Epithelial cell of esophagus (primary cell): ENCODE results near the gene ITIH1.

ENCODE experiments used
- DNase-seq: peaks from one replicate; pipeline ENCODE4 v3.0.0; 2010; ENCODE audit warnings: low read depth
- H3K4me3 ChIP-seq: 2 replicates; pipeline ENCODE4 v1.5.1; 2011; ENCODE audit warnings: mild to moderate bottlenecking, low read length, control low read depth
- TF ChIP-seq, protein P1 (sequence below): IDR thresholded peaks from 2 replicates; pipeline ENCODE4 v1.5.1; 2011; ENCODE audit warnings: low read depth, mild to moderate bottlenecking, low read length, control low read depth, inconsistent platforms; ENCODE audit not compliant: insufficient read depth; ENCODE audit errors: missing control alignments

The ITIH1 gene

DNA sequence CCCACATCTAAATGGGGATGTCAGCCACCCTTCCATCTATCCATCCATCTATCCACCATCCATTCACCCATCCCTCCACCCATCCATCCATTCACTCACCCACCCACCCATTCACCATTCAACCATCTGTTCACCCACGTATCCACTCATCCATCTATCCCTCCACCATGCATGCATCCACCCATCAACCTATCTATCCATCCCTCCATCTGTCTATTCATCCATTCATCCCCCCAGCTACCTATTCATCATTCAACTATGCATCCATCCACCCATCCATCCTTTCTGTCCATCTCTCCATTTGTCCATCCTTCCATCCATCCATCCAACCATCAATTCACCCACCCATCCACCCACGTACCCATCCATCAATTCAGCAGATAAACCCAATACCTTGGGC, 31.8 kb downstream of the ITIH1 start:
- DNase-seq = no peak
- TF ChIP-seq, protein P1, sequence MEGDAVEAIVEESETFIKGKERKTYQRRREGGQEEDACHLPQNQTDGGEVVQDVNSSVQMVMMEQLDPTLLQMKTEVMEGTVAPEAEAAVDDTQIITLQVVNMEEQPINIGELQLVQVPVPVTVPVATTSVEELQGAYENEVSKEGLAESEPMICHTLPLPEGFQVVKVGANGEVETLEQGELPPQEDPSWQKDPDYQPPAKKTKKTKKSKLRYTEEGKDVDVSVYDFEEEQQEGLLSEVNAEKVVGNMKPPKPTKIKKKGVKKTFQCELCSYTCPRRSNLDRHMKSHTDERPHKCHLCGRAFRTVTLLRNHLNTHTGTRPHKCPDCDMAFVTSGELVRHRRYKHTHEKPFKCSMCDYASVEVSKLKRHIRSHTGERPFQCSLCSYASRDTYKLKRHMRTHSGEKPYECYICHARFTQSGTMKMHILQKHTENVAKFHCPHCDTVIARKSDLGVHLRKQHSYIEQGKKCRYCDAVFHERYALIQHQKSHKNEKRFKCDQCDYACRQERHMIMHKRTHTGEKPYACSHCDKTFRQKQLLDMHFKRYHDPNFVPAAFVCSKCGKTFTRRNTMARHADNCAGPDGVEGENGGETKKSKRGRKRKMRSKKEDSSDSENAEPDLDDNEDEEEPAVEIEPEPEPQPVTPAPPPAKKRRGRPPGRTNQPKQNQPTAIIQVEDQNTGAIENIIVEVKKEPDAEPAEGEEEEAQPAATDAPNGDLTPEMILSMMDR = no peak
- H3K4me3 ChIP-seq = no peak overlapping the region

DNA sequence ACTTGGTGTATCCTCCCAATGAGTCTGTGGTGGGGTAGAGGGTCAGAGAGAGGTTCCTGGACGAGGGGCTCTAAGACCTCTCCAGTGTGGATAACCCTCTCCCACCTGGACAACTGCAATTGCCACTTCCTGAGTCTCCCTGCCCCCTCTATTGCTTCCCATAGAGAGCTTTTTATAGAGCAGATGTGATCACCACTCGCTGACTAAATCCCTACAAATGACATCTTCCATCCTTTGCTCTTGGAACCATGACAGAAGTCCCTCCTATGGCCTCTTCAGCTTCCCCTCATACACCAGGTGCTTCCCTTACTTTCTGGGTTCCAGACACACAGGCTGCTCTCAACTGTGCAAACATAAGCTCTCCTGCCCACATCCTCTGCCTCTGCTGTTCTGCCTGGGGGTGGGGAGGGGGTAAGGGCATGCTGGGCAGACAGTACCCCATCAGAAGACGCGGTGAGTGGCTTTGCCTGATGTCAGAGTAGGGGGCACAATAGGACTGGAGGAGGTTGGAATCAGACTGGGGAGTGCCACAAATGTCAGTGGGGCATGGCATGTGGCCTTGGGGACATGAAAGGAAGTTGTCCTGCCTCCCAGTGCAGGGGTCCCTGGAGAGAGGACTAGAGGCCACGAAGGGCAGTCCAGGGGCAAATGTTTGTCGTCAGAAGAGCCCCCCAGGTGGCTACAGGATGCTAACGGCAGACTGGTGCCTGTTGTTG, 32.4 kb downstream of the ITIH1 start:
- TF ChIP-seq, protein P1 = no peak

DNA sequence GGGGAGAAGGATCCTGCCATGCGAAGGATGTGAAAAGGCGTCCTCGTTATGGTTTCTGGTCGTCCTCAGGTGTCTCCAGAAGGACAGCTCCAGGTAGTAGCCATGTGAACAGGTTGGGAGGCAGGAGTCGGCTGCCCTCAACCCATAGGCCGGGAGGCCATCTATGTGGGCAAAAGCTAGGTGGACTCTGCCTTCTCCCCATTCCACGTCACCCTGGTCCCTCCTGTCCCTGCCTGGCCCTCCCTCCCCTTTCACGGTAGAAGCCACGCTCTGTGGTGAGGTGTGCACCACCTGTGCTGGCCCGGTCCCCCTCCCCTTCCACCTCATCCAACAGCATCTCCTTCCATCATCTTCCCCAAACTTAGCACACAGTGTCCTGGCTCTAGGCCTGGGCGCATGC, 33.5 kb downstream of the ITIH1 start:
- TF ChIP-seq, protein P1 = no peak
- no peak for DNase-seq
- no peak overlapping the region for H3K4me3 ChIP-seq

More for the DNA sequence above, 32.4 kb downstream of the ITIH1 start:
- H3K4me3 ChIP-seq = no peak overlapping the region
- no peak for DNase-seq

DNA sequence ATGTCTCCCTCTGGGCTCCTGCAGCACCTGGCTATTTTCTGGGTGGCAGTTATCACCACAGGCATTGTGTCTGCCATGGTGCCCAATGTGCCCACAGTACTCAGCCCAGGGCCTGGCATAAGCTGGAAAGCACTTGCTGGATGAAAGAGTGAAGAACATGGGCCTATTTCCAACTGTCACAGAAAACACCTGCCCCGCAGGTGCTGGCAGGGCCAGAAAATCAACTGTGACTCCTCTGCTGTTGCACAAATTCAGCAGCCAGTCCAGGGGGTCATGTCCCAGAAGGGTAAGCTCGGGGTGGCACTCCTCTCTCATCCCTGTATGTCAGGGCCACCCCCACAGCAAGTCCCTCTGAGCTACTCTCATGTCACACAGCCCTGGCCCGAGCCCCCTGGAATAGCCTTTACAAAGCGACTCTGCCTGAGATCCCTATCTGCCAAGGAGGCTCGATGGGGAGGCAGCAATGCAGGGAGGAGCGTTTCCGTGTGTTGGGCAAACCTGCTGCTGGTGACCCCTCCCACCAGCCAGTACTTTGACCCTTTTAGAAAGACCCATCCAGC, 34.1 kb downstream of the ITIH1 start:
- H3K4me3 ChIP-seq = no peak overlapping the region
- TF ChIP-seq, protein P1 = no peak
- DNase-seq = no peak

DNA sequence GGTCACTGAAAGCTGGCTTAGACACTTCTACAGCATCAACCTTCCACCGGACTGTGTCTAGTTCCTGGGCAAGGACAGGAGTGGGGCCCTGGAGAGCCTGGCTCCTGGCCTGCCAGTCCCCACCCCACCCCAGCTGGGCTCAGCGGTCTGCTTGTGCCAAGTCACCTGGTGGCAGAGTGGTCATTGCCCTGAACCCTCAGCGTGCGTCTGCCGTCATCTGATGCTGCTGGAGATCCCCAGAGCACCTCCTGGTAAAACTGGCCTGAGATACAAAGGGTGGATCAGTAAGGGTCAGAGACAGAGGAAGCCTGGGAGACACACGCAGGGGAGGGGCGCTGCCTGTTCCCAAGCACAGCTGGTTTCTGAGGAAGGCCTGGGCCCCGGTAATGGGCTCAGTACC, 36.4 kb downstream of the ITIH1 start:
- DNase-seq = no peak
- TF ChIP-seq, protein P1 = no peak

DNA sequence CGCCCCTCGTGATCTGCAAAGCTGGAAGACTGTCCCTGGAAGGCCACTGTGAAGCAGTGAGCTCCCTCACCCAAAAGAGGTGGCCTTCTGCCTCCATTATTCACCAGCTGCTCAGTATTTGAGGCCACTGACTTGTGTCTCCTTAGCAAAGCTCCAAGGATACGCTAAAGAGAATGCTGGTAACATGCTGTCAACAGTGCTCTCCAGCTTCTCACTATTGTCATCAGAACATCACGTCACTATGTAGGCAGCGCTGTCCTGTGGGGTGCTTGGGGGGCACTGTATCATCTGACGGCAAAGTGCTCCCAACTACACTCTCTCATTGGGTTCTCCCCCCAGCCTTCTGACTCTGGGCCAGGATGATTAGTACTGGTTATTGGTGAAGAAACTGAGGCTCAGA, 38.8 kb downstream of the ITIH1 start:
- TF ChIP-seq, protein P1 = no peak
- no peak overlapping the region for H3K4me3 ChIP-seq
- DNase-seq = no peak

More for the DNA sequence above, 36.4 kb downstream of the ITIH1 start:
- H3K4me3 ChIP-seq = no peak overlapping the region

DNA sequence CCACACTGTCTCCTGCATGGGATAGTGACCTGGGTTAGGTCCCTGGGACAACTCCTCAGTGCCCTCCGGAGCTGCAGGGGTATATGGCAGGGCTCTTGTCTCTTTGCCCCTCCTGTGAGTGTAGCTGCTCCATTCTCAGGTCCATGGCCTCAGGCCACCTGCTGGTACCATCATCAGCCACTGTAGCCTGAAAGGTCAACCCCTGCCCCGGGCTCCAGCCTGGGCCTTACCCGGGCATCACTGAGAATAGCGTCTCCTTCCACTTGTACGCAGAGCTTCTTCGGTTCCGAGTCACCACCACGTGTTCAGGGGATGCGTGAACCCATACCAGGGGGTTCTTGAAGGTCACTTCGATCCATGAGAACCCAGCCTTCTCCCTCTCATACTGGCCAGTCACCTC, 39.3 kb downstream of the ITIH1 start:
- TF ChIP-seq, protein P1 = no peak
- DNase-seq = no peak
- H3K4me3 ChIP-seq = no peak overlapping the region
